Measurements from ENCODE around the gene EPHA10.

Gene EPHA10

DNA sequence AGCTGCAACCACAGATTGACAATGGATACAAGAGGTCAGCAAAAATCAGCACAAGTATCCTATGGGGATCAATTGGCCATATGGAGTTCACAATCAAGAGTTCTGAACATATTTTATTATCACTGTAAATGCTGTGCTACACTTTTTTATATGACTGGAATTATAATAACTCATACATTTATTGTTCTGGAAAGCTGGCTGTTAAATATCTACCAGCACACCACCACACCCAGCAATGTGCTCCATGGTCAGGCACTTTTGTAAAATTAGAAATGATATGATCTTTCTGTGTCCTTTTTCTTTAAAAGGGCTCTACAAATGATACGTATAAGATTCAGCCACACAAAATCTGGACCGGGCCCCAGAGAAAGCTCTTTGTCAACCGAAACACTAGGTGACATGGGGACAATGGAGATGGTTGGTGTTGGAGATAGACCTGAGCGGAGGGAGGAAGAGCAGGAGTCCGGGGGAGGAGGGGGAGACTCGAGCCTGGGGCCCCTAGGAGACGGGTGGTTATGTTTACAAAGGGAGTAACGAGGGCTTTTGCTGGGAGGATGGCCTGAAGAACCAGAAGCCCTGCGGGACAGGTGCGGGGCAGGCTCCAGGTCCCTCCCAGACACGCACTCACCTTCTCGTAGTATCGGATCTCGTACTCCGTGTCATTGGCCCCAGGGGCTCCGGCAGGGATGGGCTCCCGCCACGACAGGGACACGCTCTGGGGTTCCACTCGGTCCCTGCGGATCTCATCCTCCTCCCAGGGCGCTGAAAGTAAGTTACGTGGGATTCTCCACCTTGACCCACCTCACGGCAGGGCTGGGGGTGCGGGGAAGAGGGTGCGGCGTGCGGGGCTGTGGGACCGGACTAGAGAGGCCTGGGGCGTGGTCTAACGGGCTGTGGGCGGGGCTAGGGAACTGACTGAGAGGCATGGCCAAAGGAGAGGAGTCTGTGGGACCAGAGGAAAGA lies 30.0 kb downstream of the EPHA10 start:
- no peak for DNase-seq (ENCODE audit: low read depth in 2 of 3, low spot score in 1 of 3)

DNA sequence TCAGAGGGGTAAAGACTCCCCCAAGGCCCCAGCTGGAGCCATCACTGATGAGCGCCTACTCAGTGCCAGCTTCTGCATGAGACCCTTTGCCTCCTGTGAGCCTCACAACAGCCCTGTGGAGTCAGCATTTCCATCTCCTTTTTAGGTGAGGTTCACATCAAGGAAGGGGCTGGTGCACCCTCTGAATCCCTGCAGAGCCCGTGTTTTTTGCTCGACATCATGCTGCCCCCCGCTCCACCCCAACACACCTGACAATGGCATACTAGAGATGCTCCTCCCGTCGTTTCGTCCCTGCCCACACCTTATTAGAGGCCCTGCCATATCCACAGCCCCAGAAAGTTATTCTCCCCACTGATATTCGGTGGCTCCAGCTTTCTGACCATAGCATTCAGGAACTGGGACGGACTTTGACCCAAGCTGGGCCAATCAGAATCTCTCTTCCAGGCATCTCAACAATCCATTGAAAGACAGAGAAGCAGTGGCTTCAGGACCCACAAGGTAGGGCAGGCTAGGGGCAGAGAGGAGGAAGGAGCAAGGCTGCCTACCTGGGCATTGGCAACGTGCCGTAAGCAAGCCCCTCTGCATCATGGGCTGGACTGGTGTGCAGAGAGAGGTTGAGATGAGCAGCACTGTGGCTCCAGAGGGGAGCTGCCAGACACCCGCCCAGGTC lies 32.7 kb downstream of the EPHA10 start:
- no peak for DNase-seq (ENCODE audit: low read depth in 2 of 3, low spot score in 1 of 3)

DNA sequence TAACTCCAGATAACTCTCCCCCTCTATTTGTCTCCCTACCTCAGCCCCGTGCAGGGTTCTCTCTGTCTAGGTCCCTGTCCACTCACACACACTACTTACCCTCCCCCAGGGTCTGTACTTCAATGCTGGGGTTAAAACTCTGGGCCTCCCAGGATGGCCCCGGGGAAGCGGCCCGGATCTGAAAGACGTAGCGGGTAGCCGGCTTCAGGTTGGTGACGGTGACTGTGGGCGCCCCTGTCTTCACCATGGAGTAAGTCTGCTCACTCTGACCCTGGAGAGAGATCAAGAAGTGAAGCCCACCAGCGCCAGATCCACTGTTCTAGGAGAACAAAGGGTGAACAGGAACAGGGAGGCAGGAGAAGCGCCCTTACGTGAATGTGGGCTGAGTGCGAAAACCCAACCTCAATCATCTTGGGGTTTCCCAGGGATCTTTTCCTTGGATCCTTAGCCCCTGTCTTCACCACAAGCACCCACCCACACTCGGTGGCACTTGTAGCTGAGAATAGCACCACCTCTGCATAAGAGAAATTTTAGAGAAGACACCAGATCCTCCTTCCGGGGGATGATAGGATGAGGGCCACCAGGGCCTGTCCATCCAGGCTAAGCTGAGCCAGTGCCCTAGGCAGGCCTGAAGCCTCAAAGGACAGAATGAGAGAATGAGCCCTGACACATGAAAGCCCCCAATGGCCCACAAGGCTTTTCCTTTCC lies 33.5 kb downstream of the EPHA10 start:
- no peak for DNase-seq (ENCODE audit: low read depth in 2 of 3, low spot score in 1 of 3)

DNA sequence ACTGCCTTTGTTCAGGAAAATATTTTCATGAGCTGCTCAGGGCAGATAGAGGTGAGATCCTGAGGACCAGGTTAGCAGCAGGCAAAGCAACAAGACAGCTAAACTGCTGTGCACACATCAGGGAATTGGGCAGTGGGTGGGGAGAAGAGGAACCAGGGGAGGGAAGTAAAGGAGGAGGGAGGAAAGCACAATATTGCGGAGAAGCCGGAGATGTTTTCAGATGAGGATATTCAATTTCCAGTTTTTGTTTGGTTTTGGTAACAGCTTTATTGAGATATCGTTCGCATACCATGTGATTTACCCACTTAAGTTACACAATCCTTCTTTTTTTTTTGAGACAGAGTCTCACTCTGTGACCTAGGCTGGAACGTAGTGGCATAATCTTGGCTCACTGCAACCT lies 34.5 kb downstream of the EPHA10 start:
- DNase-seq (ENCODE audit: low read depth in 2 of 3, low spot score in 1 of 3): no peak

DNA sequence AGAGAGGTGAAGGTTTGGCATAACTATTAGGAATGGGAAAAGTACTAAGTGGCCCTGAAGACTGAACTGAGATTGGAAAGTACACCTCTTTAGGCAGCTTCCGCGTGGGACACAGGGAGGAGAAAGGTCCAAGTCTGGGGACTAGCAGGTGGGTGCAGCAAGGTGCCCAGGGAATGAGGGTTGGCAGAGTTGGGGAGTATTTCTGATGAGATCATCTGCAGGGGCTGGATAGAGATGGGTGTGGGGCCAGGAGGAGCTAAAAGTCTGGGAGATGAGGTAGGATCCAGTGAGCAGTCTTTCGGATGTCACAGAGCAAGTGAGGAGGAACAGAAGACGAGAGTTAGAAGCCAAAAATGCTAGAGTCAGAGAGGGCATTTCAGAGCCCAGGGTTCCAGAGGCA lies 36.5 kb downstream of the EPHA10 start:
- no peak for DNase-seq (ENCODE audit: low read depth in 2 of 3, low spot score in 1 of 3)

DNA sequence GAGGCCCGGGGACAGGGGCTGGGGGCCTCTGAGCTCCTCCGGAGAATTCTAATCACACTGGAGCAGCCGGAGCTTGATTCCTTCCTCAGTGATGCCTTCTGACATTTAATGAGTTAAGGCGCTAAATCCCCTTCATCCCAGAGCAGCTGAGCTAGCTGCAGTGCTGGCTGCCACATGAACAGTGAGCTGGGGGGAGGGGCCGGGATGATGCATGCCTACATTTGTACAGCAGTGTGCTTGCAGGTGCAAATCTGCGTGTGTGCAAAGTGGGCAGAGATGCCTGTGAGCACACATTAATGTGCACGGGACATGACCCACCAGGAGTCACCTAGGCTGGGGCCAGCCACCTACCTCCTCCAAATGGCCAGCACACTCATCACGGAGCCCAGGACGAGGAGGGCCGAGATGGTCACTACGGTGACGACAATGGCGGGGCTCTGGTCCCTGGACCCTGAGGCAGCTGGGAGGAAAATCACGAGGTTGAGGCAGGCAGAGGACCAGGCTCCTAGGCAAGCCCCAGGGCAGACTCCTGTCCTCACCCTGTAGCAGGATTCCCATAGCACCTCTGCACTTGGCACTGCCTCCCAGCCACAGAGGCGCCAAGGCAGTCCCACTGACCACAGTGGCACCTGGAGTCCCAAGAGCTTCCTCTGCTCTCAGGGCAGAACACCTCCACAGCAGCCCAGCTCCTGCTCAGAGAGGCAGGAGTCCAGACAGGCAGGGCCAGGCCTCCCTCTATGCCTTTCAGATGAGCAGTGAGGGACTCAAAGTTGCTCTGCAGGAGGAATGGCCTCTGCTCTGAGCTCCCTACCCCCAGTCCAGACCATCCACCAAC lies 38.0 kb downstream of the EPHA10 start:
- no peak for DNase-seq (ENCODE audit: low read depth in 2 of 3, low spot score in 1 of 3)

DNA sequence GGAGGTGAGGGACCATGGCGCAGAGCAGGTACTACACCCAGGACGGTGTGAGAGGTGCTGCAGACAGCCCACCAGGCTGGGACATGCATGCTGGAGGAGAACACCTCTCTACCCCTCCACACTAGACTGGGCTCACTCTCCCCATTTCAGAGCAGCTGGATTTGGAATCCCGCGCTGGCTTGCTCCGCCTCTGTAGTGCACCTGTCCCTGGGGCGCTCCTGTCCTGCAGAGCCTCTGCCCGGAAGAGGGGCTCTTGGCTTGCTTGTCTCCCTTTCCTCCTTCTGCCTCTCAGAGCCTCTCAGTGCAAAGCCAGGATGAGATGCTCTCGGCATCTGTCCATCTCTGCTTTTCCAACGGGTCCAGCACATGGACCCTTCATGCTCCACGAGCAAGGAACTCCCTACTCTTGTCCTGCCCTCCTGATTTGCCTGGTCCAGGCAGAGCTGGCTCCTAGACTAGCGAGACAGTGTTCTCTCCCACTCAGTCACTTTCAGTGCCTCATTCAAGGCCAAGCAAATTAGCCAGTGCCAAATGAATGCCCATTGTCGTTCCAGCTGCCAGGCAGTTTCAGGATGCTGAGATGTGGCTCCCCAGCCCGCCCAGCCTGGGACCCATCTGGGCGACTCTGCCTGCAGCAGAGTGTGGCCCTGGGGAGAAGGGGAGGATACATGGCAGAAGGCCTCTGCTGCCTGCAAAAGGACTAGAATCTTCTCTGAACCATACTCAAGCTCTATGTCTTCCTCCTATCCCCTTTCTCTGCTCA lies 38.9 kb downstream of the EPHA10 start:
- DNase-seq (ENCODE audit: low read depth in 2 of 3, low spot score in 1 of 3): no peak

DNA sequence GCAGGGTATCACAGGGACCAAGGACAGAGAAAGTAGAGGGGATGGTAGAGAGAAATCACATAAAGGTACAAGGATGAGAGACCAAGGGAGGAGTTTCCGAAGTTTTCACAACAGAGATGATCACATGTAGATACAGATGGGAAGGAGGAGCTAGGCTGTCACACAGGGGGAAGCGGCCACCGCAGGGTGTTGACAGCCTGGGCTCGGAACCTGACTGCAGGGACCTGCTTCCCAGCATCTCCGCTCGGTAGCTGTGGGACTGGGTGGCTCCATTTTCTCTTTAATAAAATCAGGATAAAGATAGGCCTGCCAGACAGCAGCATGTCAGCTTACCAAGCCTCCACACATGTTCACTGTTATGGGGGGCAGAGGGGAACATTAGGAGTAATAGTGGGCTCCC lies 40.3 kb downstream of the EPHA10 start:
- no peak for DNase-seq (ENCODE audit: low read depth in 2 of 3, low spot score in 1 of 3)

DNA sequence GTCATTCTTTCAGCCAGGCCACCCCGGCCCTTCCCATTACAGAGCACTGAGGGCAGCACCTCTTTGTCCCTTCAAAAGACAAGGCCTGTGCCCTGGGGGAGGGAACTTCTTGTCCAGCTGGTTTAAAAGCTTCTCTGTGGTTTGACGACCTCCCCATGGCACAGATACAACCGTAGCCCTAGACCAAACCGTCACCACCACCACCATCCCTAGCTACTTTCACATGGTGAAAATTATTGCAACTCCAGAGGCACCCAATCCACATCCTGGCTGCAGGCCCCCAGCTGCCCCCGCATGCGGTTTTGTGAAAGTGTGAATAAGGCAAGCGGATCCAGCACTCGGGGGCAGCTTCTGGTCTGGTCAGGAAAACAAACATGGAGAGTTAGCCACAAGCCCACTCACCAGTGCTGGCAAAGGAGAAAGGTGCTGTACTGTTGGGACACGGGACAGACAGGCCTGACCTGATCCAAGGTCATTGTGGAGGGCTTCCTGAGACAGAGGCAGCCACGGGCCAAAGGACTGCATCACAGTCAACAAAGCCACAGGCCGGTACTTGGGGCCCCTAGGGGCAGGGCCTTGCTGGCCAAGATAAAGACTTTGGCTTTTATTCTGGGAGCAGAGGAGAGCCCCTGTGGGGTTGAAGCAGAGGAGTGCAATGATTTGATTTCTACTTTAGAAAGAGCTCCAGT lies 41.4 kb downstream of the EPHA10 start:
- DNase-seq (ENCODE audit: low read depth in 2 of 3, low spot score in 1 of 3): no peak

DNA sequence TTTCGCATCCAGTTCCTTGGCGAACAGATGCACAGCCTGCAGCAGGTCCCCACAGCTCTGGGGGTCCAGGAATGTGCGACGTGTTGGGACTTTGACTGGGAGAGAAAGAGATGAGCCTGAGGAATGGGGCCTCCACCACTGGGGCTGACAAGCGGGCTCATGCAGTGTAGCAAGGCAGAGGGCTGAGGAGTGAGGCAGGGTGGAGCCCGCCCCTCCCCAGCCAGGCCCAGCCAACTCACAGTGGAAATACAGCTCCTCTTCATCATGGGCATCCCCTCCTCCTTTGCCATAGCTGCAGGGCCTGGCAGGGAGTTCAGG lies 41.9 kb downstream of the EPHA10 start:
- no peak for DNase-seq (ENCODE audit: low read depth in 2 of 3, low spot score in 1 of 3)

DNA sequence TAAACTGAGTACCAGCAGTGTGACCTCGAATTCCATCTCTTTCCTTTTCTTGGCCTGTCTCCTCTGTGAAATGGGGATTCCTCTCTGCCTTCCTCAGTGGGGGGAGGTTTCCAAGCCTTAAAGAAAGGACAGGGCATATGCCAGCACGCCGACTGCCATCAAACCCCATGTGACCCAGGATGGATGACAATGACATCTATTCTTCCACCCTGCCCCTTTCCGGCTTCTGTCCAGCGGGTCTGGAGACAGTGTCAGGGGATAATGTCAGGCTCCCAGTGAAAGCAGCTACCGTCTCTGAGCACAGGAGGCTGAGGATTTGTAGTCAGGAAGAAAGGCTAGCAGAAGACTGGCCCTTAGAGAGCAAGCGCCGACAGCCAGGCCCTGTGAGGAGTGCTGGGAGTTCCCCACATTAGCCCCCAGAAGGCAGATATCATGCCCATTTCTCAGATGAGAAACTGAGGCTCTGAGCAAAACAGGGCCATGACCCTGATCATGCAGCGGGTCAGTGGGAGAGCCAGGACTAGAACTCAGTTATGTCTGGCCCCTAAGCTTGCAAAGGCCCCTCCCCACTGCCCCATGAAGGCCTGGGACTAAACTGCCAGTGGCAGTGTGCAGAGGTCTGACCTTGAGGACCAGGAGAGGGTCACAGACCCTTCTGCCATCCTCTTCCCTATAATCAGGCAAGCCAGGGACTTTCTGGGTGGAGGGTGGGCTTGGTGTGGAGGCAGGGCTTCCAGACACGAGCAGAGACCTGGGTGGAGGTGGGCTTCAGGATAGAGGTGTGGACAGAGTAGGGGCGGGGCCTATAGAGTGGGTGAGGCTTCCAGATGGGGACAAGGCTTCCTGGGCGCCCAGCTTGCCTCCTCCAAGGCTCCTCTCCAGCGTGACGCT lies 42.5 kb downstream of the EPHA10 start:
- DNase-seq (ENCODE audit: low read depth in 2 of 3, low spot score in 1 of 3): no peak

DNA sequence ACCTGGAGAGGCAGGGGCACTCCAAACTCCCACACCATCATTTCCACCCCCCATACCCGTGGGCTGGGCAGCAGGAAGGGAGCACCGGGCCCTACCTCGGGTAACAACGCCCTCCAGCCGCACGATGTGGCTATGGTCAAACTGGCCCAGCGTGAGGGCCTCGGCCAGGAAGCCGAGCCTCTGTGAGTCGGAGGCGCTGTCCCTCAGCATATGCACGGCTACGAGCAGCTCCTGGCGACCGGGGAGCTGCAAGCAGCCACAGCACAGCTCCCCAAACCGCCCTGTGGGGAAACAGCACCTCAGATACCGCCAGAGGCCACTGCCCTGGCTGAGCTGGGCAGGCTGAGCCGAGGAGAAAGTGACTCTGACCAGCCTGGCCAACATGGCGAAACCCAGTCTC lies 43.4 kb downstream of the EPHA10 start:
- no peak for DNase-seq (ENCODE audit: low read depth in 2 of 3, low spot score in 1 of 3)

DNA sequence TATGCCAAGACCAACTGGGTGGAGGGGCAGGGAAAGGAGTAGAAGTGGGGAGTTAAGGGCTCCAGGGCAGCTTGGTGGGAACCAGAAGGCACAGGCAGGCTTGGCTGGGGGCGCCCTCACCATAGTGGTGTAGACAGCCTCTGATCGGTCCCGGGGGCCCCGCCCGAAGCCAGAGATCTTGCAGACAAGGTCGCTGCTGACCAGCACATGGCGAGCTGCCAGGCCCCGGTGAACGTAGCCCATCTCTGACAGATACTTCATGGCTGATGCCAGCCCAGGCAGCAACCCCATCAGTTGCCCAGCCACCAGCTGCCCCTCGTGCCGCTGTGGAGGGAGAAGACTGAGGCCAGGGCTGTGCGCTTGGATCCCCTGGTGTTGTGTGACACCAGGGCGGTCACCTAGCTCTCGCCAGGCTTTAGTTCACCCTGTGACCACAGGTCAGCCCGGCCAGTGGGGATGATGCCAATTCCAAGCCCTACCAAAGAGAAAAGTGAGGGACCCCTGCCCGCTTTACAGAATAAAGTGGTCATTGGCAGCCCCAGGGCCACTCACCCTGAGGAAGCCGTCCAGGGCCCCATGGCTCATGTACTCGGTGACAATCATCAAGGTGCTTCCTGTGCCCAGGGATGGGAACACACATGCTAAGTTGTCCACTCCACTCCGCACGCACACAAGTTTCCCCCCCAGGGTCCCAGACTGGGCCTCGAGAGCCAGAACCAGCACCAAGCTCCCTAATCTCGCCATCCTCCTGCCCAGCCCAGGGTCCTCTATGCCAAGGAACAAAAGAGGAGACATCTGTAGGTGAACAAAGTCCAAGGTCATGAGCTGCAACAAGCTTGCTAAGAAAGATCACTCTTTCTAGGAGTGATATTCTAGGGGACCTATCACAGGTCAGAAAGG lies 44.4 kb downstream of the EPHA10 start:
- DNase-seq (ENCODE audit: low read depth in 2 of 3, low spot score in 1 of 3): no peak

DNA sequence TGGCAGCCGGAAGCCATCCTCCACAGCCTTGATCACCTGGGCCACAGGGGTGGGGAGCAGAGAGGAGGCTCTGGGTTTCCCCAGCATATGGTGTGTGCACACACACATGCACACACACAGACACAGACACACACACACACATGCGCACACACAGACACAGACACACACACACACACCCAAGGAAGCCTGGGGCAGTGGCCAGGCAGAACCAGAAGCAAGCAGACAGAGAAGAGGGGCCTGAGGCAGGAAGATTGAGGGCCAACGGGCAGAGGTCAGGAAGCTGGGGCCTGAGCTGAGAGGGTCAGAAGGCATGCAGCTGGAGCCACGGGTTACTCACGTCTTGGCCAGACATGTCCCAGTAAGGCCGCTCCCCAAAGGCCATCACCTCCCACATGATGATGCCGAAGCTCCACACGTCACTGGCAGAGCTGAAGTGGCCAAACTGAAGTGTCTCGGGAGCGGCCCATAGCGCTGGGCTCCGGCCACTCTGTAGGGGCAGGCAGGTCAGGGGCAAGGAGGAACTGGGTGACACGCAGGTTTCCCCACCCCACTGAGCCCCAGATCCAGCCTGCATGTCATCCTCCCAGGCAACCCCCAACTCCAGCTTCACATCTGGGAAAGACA lies 45.2 kb downstream of the EPHA10 start:
- DNase-seq (ENCODE audit: low read depth in 2 of 3, low spot score in 1 of 3): no peak

DNA sequence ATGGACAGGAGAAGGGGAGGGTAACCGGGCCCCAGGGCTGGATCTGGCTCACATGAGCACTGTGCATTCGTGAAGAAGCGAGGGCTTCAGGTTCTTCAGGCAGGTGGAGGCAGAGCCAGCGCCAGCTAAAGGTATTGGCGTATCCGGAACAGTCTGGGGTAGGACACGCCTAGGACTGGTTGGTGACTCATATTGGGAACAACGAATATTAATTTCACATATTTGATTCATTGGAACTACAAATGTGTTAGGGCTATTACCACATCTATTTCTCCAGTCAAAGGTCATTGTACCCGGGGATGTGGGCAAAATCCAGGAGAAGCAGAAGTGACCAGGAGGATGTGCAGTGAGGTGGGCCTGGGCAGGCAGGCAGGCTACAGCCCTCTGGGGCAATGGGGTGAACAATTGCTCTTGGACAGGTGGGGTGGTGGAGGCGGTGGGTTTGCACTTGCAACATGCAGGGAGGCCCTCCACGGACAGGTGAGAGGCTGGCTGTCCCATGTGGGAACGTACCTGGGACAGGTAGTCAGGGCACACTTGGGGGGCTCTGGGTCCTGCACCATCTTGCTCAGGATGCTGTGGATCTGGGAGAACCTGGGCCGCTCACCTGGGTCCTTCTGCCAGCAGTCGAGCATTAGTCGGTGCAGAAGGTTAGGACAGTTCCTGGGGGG lies 45.9 kb downstream of the EPHA10 start:
- no peak for DNase-seq (ENCODE audit: low read depth in 2 of 3, low spot score in 1 of 3)

DNA sequence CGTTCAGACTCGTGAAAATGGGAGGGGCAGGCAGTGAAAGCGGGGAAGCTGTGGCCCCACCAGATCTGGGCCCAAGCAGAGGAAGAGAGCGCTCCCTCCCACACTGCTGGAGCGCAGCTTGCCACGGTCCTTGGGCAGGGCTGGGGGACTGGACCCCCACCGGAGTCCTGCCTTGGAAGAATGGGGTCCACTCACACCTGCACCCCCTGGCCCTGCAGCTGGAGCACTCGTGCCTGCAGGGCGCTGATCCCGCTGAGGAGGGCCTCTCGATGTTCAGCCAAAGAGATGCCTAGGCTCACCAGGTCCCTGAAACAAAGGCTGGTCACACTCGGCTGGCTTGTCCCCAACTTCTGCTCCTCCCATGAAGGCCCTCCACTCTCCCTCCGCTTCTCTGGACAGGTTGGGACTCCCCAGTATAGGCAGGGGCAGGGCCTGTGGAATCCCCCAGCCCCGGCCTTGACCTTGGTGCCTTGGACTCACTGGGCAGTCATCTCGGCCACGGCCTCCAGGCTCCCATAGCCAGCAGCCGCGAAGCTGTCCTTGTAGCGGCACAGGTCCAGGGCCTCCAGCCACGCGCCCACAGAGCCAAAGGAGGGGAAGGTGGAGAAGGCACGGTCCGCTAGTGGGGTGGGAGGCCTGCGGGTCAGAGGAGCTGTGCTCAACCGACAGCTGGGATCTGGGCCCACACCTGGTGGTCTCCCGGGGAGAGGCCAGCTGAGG lies 46.6 kb downstream of the EPHA10 start:
- DNase-seq (ENCODE audit: low read depth in 2 of 3, low spot score in 1 of 3): no peak

All from stimulated activated CD4-positive, alpha-beta T cell treated with anti-CD3 and anti-CD28 coated beads, Interleukin-12 subunit alpha, Interleukin-12 subunit beta, amount 100 ng/mL, for 48 hours (primary cell).